WTC11 (cell line): ENCODE results near the gene CREG2. TPM values are rescaled to one million over a fixed set of nuclear protein-coding genes. Genes with fewer than 3 reads are reported as not detected.

ENCODE experiments used
- ATAC-seq: fragments of 200-7000 bp; cut with Tn5 transposase; 2 replicates; pipeline ENCODE4 v1.10.0; 2021; ENCODE audit warnings: mild to moderate bottlenecking, moderate library complexity
- CTCF ChIA-PET: fragments of 300-600 bp; sonication (Branson Sonifier 250); formaldehyde crosslinking; loops from one replicate; lab custom pipeline; 2021; ENCODE audit warnings: antibody characterized with exemption; lab: Charles Lee
- POLR2A ChIA-PET: fragments of 350-600 bp; sonication (Branson Sonifier 250); formaldehyde crosslinking; loops from one replicate; lab custom pipeline; 2021; ENCODE audit warnings: antibody characterized with exemption; lab: Charles Lee
- DNase-seq: peaks from one replicate; pipeline ENCODE4 v3.0.0; 2021; ENCODE audit warnings: low spot score
- H3K27ac Mint-ChIP-seq: 2 replicates; pipeline ENCODE4 v1.8.0; 2021; ENCODE audit warnings: mixed read lengths
- H3K27me3 Mint-ChIP-seq: 2 replicates; pipeline ENCODE4 v1.8.0; 2021; ENCODE audit warnings: low read depth, mild to moderate bottlenecking, moderate library complexity, mixed read lengths
- H3K36me3 Mint-ChIP-seq: 2 replicates; pipeline ENCODE4 v1.8.0; 2021; ENCODE audit warnings: mixed read lengths
- H3K4me1 Mint-ChIP-seq: 2 replicates; pipeline ENCODE4 v1.8.0; 2022; ENCODE audit warnings: mixed read lengths
- H3K4me3 Mint-ChIP-seq: 2 replicates; pipeline ENCODE4 v1.8.0; 2021; ENCODE audit warnings: mild to moderate bottlenecking, moderate library complexity, mixed read lengths
- H3K9me3 Mint-ChIP-seq: 2 replicates; pipeline ENCODE4 v1.8.0; 2021; ENCODE audit warnings: mixed read lengths
- CBFB ChIP-seq: sonication (generic); formaldehyde crosslinking; IDR thresholded peaks from 2 replicates; pipeline ENCODE4 v1.8.1; 2022; ENCODE audit warnings: mild to moderate bottlenecking, low read depth, missing genetic modification reagents
- ELF4 ChIP-seq: sonication (generic); formaldehyde crosslinking; IDR thresholded peaks from 2 replicates; pipeline ENCODE4 v1.8.1; 2022; ENCODE audit warnings: low read depth, mild to moderate bottlenecking, moderate library complexity, missing genetic modification reagents
- ESRRA ChIP-seq: sonication (generic); formaldehyde crosslinking; IDR thresholded peaks from 2 replicates; pipeline ENCODE4 v1.8.1; 2022; ENCODE audit warnings: mild to moderate bottlenecking, missing genetic modification reagents, borderline replicate concordance
- JAZF1 ChIP-seq: fragments of 250-450 bp; sonication (Bioruptor Pico); IDR thresholded peaks from 2 replicates; pipeline ENCODE4 v1.9.0; 2021; ENCODE audit warnings: moderate library complexity, mild to moderate bottlenecking, inconsistent platforms
- MXD4 ChIP-seq: fragments of 250-450 bp; sonication (Bioruptor Pico); IDR thresholded peaks from 2 replicates; pipeline ENCODE4 v1.8.0; 2021; ENCODE audit warnings: mild to moderate bottlenecking, moderate library complexity, borderline replicate concordance
- MYBL2 ChIP-seq: sonication (generic); formaldehyde crosslinking; IDR thresholded peaks from 2 replicates; pipeline ENCODE4 v1.8.1; 2023; ENCODE audit warnings: mild to moderate bottlenecking, moderate library complexity, missing genetic modification reagents
- NFE2L1 ChIP-seq: sonication (generic); formaldehyde crosslinking; IDR thresholded peaks from 2 replicates; pipeline ENCODE4 v1.8.1; 2023; ENCODE audit warnings: missing genetic modification reagents
- NFYB ChIP-seq: sonication (generic); formaldehyde crosslinking; conservative IDR thresholded peaks from 2 replicates; pipeline ENCODE4 v1.8.0; 2022; ENCODE audit warnings: low read depth, missing genetic modification reagents
- RELA ChIP-seq: sonication (generic); formaldehyde crosslinking; IDR thresholded peaks from 2 replicates; pipeline ENCODE4 v1.8.1; 2022; ENCODE audit warnings: missing genetic modification reagents, mild to moderate bottlenecking, borderline replicate concordance
- RORB ChIP-seq: fragments of 250-450 bp; sonication (Bioruptor Pico); IDR thresholded peaks from 2 replicates; pipeline ENCODE4 v1.9.0; 2021; ENCODE audit warnings: mild to moderate bottlenecking
- TEAD1 ChIP-seq: sonication (generic); formaldehyde crosslinking; IDR thresholded peaks from 2 replicates; pipeline ENCODE4 v1.8.0; 2022; ENCODE audit warnings: mild to moderate bottlenecking, missing genetic modification reagents
- ZNF423 ChIP-seq: fragments of 250-450 bp; sonication (Bioruptor Pico); IDR thresholded peaks from 2 replicates; pipeline ENCODE4 v2.1.2; 2022; ENCODE audit warnings: mild to moderate bottlenecking, moderate library complexity
- total RNA-seq: library from RNA; stranded (reverse); gene quantifications from 3 replicates; pipeline ENCODE4 v1.2.3, GENCODE V29; 2021
- TF ChIP-seq, protein P1 (sequence below): sonication (generic); formaldehyde crosslinking; IDR thresholded peaks from 2 replicates; pipeline ENCODE4 v1.8.1; 2023; ENCODE audit warnings: mild to moderate bottlenecking, moderate library complexity, missing genetic modification reagents
- TF ChIP-seq, protein P2 (sequence below): sonication (generic); formaldehyde crosslinking; IDR thresholded peaks from 2 replicates; pipeline ENCODE4 v1.8.1; 2023; ENCODE audit warnings: mild to moderate bottlenecking, missing genetic modification reagents
- TF ChIP-seq, protein P3 (sequence below): sonication (generic); formaldehyde crosslinking; IDR thresholded peaks from 2 replicates; pipeline ENCODE4 v1.8.1; 2023; ENCODE audit warnings: mild to moderate bottlenecking, missing genetic modification reagents, borderline replicate concordance
- TF ChIP-seq, protein P4 (sequence below): sonication (generic); formaldehyde crosslinking; IDR thresholded peaks from 2 replicates; pipeline ENCODE4 v1.8.1; 2023; ENCODE audit warnings: mild to moderate bottlenecking, missing genetic modification reagents, moderate library complexity
- TF ChIP-seq, protein P5 (sequence below): sonication (generic); formaldehyde crosslinking; IDR thresholded peaks from 2 replicates; pipeline ENCODE4 v1.8.0; 2022; ENCODE audit warnings: mild to moderate bottlenecking, missing genetic modification reagents
- TF ChIP-seq, protein P6 (sequence below): sonication (generic); formaldehyde crosslinking; IDR thresholded peaks from 2 replicates; pipeline ENCODE4 v1.8.0; 2022; ENCODE audit warnings: mild to moderate bottlenecking, missing genetic modification reagents
- TF ChIP-seq, protein P7 (sequence below): sonication (generic); formaldehyde crosslinking; IDR thresholded peaks from 2 replicates; pipeline ENCODE4 v1.8.1; 2022; ENCODE audit warnings: low read depth, missing genetic modification reagents, borderline replicate concordance
- TF ChIP-seq, protein P8 (sequence below): fragments of 250-450 bp; sonication (Bioruptor Pico); IDR thresholded peaks from 2 replicates; pipeline ENCODE4 v1.8.0; 2021; ENCODE audit warnings: mild to moderate bottlenecking

CREG2 gene
- total RNA-seq, 1 experiment from 2014 or later = 1.6 TPM

DNA sequence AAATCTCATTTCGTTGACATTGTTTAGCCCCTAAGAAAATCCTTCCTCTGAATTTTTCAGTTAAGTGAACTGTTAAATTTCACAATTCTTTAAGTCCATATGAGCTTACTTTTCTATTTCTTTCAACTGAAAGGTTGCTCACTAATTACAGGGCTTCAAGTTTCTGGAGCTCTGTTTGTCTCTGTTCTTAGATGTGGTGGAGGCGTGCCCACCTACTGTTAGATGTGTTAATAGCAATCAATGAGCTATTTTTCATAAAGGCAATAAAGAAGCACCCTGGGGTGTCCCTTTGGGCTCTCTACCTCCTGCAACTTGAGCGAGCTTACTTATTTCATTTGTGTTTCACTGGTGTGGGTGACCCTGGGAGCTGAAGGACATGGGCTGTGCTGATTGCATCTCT is 25.0 kb downstream of the CREG2 start:
- DNase-seq = no peak
- Mint-ChIP-seq H3K36me3 (no peaks in the 10 kb centered on the region), H3K4me3 (no peak overlapping the region), H3K4me1 (peaks cover 32% of the 10 kb centered on the region), H3K27me3 (no peaks in the 10 kb centered on the region), H3K9me3 (no peaks in the 10 kb centered on the region), H3K27ac (no peak overlapping the region; the same call in 1 of the 2 replicates)
- ChIA-PET CTCF (interaction anchor here (1.4 to 3.3 kb wide), 3 partner anchors 12 to 25 kb away, joined by 7 to 25 read pairs (median 11); partner anchors contain the start of gene CREG2), POLR2A (no interaction called here)
- TF ChIP-seq RORB (no peak), MXD4 (CRISPR knock-in tag) (no peak), TEAD1 (CRISPR knock-in tag) (no peak), RELA (CRISPR knock-in tag) (no peak), NFYB (CRISPR knock-in tag) (no peak), ELF4 (no peak)
- TF ChIP-seq, protein P1, sequence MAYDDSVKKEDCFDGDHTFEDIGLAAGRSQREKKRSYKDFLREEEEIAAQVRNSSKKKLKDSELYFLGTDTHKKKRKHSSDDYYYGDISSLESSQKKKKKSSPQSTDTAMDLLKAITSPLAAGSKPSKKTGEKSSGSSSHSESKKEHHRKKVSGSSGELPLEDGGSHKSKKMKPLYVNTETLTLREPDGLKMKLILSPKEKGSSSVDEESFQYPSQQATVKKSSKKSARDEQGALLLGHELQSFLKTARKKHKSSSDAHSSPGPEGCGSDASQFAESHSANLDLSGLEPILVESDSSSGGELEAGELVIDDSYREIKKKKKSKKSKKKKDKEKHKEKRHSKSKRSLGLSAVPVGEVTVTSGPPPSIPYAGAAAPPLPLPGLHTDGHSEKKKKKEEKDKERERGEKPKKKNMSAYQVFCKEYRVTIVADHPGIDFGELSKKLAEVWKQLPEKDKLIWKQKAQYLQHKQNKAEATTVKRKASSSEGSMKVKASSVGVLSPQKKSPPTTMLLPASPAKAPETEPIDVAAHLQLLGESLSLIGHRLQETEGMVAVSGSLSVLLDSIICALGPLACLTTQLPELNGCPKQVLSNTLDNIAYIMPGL (CRISPR knock-in tag) = no peak
- no peak for ATAC-seq

DNA sequence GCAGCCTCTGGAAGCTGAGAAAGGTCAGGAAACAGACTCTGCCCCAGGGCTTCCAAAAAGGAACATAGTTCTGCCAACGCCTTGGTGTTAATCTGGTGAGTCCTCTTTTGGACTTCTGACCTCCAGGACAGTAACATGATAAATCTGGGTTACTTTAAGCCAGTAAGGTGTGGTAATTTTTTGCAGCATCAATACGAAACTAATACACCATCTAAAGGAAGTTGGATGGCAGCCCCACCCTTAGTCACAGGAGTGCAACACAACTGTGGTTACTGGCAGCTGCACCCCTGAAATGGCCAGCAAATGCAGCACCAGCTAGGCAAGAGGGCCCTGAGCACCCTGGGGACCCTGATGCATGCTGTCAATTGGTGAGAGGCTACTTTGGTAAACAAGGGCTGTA is 25.8 kb downstream of the CREG2 start:
- H3K4me3 Mint-ChIP-seq = no peak overlapping the region
- H3K4me1 Mint-ChIP-seq = peaks cover 32% of the 10 kb centered on the region
- TF ChIP-seq, protein P2, sequence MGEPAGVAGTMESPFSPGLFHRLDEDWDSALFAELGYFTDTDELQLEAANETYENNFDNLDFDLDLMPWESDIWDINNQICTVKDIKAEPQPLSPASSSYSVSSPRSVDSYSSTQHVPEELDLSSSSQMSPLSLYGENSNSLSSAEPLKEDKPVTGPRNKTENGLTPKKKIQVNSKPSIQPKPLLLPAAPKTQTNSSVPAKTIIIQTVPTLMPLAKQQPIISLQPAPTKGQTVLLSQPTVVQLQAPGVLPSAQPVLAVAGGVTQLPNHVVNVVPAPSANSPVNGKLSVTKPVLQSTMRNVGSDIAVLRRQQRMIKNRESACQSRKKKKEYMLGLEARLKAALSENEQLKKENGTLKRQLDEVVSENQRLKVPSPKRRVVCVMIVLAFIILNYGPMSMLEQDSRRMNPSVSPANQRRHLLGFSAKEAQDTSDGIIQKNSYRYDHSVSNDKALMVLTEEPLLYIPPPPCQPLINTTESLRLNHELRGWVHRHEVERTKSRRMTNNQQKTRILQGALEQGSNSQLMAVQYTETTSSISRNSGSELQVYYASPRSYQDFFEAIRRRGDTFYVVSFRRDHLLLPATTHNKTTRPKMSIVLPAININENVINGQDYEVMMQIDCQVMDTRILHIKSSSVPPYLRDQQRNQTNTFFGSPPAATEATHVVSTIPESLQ (CRISPR knock-in tag) = no peak
- TF ChIP-seq JAZF1 (no peak), ZNF423 (CRISPR knock-in tag) (no peak), NFE2L1 (CRISPR knock-in tag) (no peak), CBFB (CRISPR knock-in tag) (no peak), TEAD1 (CRISPR knock-in tag) (no peak), ESRRA (CRISPR knock-in tag) (no peak), ELF4 (no peak), MXD4 (CRISPR knock-in tag) (no peak), MYBL2 (CRISPR knock-in tag) (no peak)
- TF ChIP-seq, protein P3, sequence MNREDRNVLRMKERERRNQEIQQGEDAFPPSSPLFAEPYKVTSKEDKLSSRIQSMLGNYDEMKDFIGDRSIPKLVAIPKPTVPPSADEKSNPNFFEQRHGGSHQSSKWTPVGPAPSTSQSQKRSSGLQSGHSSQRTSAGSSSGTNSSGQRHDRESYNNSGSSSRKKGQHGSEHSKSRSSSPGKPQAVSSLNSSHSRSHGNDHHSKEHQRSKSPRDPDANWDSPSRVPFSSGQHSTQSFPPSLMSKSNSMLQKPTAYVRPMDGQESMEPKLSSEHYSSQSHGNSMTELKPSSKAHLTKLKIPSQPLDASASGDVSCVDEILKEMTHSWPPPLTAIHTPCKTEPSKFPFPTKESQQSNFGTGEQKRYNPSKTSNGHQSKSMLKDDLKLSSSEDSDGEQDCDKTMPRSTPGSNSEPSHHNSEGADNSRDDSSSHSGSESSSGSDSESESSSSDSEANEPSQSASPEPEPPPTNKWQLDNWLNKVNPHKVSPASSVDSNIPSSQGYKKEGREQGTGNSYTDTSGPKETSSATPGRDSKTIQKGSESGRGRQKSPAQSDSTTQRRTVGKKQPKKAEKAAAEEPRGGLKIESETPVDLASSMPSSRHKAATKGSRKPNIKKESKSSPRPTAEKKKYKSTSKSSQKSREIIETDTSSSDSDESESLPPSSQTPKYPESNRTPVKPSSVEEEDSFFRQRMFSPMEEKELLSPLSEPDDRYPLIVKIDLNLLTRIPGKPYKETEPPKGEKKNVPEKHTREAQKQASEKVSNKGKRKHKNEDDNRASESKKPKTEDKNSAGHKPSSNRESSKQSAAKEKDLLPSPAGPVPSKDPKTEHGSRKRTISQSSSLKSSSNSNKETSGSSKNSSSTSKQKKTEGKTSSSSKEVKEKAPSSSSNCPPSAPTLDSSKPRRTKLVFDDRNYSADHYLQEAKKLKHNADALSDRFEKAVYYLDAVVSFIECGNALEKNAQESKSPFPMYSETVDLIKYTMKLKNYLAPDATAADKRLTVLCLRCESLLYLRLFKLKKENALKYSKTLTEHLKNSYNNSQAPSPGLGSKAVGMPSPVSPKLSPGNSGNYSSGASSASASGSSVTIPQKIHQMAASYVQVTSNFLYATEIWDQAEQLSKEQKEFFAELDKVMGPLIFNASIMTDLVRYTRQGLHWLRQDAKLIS = no peak
- TF ChIP-seq, protein P4, sequence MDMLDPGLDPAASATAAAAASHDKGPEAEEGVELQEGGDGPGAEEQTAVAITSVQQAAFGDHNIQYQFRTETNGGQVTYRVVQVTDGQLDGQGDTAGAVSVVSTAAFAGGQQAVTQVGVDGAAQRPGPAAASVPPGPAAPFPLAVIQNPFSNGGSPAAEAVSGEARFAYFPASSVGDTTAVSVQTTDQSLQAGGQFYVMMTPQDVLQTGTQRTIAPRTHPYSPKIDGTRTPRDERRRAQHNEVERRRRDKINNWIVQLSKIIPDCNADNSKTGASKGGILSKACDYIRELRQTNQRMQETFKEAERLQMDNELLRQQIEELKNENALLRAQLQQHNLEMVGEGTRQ = no peak
- TF ChIP-seq, protein P5, sequence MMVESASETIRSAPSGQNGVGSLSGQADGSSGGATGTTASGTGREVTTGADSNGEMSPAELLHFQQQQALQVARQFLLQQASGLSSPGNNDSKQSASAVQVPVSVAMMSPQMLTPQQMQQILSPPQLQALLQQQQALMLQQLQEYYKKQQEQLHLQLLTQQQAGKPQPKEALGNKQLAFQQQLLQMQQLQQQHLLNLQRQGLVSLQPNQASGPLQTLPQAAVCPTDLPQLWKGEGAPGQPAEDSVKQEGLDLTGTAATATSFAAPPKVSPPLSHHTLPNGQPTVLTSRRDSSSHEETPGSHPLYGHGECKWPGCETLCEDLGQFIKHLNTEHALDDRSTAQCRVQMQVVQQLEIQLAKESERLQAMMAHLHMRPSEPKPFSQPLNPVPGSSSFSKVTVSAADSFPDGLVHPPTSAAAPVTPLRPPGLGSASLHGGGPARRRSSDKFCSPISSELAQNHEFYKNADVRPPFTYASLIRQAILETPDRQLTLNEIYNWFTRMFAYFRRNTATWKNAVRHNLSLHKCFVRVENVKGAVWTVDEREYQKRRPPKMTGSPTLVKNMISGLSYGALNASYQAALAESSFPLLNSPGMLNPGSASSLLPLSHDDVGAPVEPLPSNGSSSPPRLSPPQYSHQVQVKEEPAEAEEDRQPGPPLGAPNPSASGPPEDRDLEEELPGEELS = no peak
- TF ChIP-seq, protein P6, sequence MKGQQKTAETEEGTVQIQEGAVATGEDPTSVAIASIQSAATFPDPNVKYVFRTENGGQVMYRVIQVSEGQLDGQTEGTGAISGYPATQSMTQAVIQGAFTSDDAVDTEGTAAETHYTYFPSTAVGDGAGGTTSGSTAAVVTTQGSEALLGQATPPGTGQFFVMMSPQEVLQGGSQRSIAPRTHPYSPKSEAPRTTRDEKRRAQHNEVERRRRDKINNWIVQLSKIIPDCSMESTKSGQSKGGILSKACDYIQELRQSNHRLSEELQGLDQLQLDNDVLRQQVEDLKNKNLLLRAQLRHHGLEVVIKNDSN (CRISPR knock-in tag) = no peak
- TF ChIP-seq, protein P7, sequence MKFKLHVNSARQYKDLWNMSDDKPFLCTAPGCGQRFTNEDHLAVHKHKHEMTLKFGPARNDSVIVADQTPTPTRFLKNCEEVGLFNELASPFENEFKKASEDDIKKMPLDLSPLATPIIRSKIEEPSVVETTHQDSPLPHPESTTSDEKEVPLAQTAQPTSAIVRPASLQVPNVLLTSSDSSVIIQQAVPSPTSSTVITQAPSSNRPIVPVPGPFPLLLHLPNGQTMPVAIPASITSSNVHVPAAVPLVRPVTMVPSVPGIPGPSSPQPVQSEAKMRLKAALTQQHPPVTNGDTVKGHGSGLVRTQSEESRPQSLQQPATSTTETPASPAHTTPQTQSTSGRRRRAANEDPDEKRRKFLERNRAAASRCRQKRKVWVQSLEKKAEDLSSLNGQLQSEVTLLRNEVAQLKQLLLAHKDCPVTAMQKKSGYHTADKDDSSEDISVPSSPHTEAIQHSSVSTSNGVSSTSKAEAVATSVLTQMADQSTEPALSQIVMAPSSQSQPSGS (CRISPR knock-in tag) = no peak
- TF ChIP-seq, protein P8, sequence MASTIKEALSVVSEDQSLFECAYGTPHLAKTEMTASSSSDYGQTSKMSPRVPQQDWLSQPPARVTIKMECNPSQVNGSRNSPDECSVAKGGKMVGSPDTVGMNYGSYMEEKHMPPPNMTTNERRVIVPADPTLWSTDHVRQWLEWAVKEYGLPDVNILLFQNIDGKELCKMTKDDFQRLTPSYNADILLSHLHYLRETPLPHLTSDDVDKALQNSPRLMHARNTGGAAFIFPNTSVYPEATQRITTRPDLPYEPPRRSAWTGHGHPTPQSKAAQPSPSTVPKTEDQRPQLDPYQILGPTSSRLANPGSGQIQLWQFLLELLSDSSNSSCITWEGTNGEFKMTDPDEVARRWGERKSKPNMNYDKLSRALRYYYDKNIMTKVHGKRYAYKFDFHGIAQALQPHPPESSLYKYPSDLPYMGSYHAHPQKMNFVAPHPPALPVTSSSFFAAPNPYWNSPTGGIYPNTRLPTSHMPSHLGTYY (CRISPR knock-in tag) = no peak
- no peak for DNase-seq
- ATAC-seq = no peak
- no peaks in the 10 kb centered on the region for H3K9me3 Mint-ChIP-seq
- H3K36me3 Mint-ChIP-seq = no peaks in the 10 kb centered on the region
- H3K27me3 Mint-ChIP-seq = no peaks in the 10 kb centered on the region
- POLR2A ChIA-PET = no interaction called here
- CTCF ChIA-PET = interaction anchor here (1.4 to 3.3 kb wide), 4 partner anchors 11 to 470 kb away, joined by 4 to 25 read pairs (median 9); partner anchors contain the start of gene CREG2
- H3K27ac Mint-ChIP-seq = no peak overlapping the region
